Prostate gland (tissue), 2 donors: ENCODE measurements around the gene FXR2. TPM values are rescaled to one million over a fixed set of nuclear protein-coding genes. Genes with fewer than 3 reads are reported as not detected.

ENCODE experiments used
- DNase-seq: peaks from one replicate; pipeline ENCODE4 v3.0.0-alpha.2; 2019; ENCODE audit warnings: low spot score
- H3K27ac ChIP-seq, 2 donors: fragments of 200-600 bp; sonication (generic); 2 replicates each; pipeline ENCODE4 v1.5.1; 2017 to 2019
- H3K27me3 ChIP-seq: fragments of 200-600 bp; sonication (generic); replicated peaks from 2 replicates; pipeline ENCODE4 v1.5.1; 2019; ENCODE audit not compliant: insufficient read depth
- H3K36me3 ChIP-seq, 2 donors: fragments of 200-600 bp; sonication (generic); 1 replicate in 1 of 2; 2 replicates in 1 of 2; pipeline versions ENCODE4 v1.5.1 to v1.8.1; 2017 to 2019
- H3K4me1 ChIP-seq: fragments of 200-600 bp; sonication (generic); replicated peaks from 2 replicates; pipeline ENCODE4 v1.5.1; 2019
- H3K4me3 ChIP-seq, 2 donors: fragments of 200-600 bp; sonication (generic); 2 replicates each; pipeline ENCODE4 v1.5.1; 2017 to 2019
- H3K9me3 ChIP-seq: fragments of 200-600 bp; sonication (generic); 2 replicates; pipeline ENCODE4 v1.5.1; 2017
- POLR2A ChIP-seq: fragments of 450-650 bp; IDR thresholded peaks from one replicate; pipeline ENCODE4 v1.6.1; 2016; ENCODE audit warnings: antibody characterized with exemption, mild to moderate bottlenecking
- POLR2AphosphoS5 ChIP-seq: sonication (generic); formaldehyde crosslinking; IDR thresholded peaks from one replicate; pipeline ENCODE4 v1.6.1; 2017; ENCODE audit warnings: antibody characterized with exemption
- WGBS: methylation state at CpG from one replicate; pipeline ENCODE4 v1.1.5; 2018; 5-methylcytosine and 5-hydroxymethylcytosine counted together
- intact Hi-C: fragments of 100-400 bp; cut with DNase I; formaldehyde crosslinking; loops from one replicate; pipeline ENCODE4 v1.14.2; 2022
- total RNA-seq, 2 donors: library from RNA; depleted of rRNA; stranded (reverse); fragments of >200 nt; gene quantifications; one replicate each; pipeline ENCODE4 v1.1.0, GENCODE V29; 2016
- TF ChIP-seq, protein P1 (sequence below), 4 experiments: fragments of 200-600 bp in 2 of 4; fragments of 450-650 bp in 2 of 4; sonication (generic) in 2 of 4; IDR thresholded peaks; 1 replicate in 3 of 4; 2 replicates in 1 of 4; pipeline ENCODE4 v1.5.1; 2016 to 2019; ENCODE audit warnings: antibody characterized with exemption in 4 of 4, mild to moderate bottlenecking in 2 of 4, moderate library complexity in 2 of 4

Gene FXR2
- total RNA-seq, 2 donors from 2014 or later = 27.1 to 51.4 TPM

DNA sequence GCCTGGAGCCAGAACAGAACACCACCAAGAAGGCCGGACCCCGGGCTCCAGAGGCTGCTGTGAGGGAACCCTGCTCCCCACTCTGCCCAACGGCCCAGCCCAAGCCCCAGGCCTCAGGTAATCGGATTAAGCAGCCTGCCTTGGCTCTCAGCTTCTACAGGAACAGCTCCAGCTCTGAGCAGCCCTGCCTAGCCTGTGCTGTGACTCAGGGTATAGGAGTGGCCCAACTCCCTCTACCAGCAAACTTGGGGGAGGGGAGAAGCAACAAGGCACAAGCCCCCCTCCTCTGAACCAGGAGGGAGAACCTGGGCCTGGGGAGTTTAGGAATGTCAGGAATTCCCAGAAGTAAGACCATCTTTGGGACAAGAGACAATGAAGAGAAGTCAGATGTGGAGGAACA lies 24.0 kb downstream of the FXR2 start:
- intact Hi-C loops = no loop called here
- Histone ChIP-seq H3K36me3 (peaks cover 12 to 24% of the 10 kb centered on the region in 2 donors), H3K4me3 (no peak overlapping the region), H3K9me3 (no peaks in the 10 kb centered on the region), H3K4me1 (peaks cover 7% of the 10 kb centered on the region), H3K27me3 (no peaks in the 10 kb centered on the region), H3K27ac (no peak overlapping the region)
- 68% methylated on average over 4 of the region's 4 CpGs for WGBS
- no peak for TF ChIP-seq POLR2AphosphoS5
- TF ChIP-seq POLR2A = no peak
- TF ChIP-seq, protein P1, sequence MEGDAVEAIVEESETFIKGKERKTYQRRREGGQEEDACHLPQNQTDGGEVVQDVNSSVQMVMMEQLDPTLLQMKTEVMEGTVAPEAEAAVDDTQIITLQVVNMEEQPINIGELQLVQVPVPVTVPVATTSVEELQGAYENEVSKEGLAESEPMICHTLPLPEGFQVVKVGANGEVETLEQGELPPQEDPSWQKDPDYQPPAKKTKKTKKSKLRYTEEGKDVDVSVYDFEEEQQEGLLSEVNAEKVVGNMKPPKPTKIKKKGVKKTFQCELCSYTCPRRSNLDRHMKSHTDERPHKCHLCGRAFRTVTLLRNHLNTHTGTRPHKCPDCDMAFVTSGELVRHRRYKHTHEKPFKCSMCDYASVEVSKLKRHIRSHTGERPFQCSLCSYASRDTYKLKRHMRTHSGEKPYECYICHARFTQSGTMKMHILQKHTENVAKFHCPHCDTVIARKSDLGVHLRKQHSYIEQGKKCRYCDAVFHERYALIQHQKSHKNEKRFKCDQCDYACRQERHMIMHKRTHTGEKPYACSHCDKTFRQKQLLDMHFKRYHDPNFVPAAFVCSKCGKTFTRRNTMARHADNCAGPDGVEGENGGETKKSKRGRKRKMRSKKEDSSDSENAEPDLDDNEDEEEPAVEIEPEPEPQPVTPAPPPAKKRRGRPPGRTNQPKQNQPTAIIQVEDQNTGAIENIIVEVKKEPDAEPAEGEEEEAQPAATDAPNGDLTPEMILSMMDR (IDR thresholded peaks at IDR 0.05) = no peak
- no peak for DNase-seq

DNA sequence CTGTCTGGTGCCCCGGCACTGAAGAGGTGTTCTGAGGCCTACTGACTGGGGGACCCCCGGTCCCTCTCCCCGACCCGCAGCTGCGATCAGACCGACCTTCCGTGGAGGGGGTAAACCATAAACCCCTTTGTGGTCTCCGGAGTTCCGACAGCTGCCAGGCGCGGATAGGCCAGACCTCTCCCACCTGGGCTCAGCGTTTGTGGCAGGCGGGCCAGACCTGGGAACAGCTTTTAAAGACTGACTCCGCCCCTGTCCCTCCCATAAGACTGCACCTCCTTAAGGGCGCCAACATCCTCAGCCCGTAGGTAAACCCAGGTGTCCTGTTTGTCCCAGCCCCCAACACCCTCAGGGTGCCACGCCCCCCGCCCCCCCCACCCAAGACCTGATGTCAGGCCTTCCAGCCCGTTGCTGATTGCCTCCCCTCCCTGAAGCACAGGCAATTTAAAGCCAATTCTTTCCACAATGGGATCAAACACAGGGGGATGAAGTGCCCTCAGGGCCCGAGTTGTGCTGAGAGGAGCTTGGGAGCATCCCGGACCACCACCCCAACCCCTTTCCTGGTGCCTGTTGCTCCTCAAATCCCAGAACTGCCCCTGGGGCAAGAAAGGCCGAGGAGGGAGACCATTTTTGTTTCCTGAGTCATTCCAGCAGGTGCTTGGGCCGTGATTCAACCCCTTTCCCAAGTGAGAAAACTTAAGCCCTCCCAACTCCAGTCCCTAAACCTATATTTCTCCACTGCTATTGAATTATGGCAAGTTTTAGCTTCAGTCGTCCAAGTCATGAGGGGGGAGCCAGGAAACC lies 24.6 kb downstream of the FXR2 start, which contains the start of gene SOX15:
SOX15 (minus strand) TSS at position 204 of the 801 bp plus-strand sequence. CDS start 418 bp downstream, outside the sequence.
- TF ChIP-seq POLR2AphosphoS5 = peak; percentile 16
- TF ChIP-seq, protein P1 (IDR thresholded peaks at IDR 0.05) = no peak
- peak; percentile 36 for TF ChIP-seq POLR2A
- H3K27me3 ChIP-seq = no peaks in the 10 kb centered on the region
- peak; percentile 70 for DNase-seq
- 39% methylated on average over 24 of the region's 24 CpGs for WGBS
- intact Hi-C loops = no loop called here
- peaks cover 6 to 19% of the 10 kb centered on the region in 2 donors for H3K36me3 ChIP-seq
- peaks cover 7% of the 10 kb centered on the region for H3K4me1 ChIP-seq
- peak within 1 kb of the TSS; percentile 44 for H3K4me3 ChIP-seq
- peak within 1 kb of the TSS; percentile 76 to 84 for H3K27ac ChIP-seq
- H3K9me3 ChIP-seq = no peaks in the 10 kb centered on the region

DNA sequence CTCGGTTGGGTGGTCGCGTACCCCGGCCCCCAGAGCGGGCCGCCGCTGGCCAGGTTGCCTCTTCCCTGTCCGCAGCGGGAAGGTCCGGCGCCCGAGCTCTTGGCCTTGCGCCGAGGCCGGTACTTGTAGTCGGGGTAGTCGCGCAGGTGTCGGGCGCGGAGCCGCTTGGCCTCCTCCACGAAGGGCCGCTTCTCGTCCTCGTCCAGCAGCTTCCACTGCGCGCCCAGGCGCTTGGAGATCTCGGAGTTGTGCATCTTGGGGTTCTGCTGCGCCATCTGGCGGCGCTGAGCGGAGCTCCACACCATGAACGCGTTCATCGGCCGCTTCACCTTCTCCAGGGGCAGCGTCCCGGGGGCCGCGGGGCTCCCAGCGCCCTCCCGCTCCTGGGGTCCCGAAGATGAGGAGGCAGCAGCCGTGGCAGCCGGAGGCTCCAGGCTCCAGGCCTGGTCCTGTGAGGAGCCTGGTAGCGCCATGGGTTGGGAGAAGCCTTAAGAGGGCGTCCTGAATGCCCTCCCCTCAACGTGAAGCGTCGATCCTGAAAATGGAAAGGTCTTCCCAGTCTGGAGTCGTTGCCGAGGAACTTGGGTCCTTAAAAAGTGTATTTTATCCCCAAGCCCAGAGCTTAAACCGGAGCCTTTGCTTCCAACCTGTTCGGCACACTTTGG lies 25.4 kb downstream of the FXR2 start:
- peak overlapping the region; percentile 44 for H3K4me3 ChIP-seq
- H3K27ac ChIP-seq = peak overlapping the region; percentile 76 to 84
- H3K4me1 ChIP-seq = peaks cover 7% of the 10 kb centered on the region
- no peaks in the 10 kb centered on the region for H3K9me3 ChIP-seq
- peak; percentile 44 for TF ChIP-seq POLR2A
- TF ChIP-seq, protein P1 (IDR thresholded peaks at IDR 0.05) = peak; percentile 74 to 96 (median 91)
- peak; percentile 75 for TF ChIP-seq POLR2AphosphoS5
- intact Hi-C loops = no loop called here
- no peaks in the 10 kb centered on the region for H3K27me3 ChIP-seq
- 17% methylated on average over 39 of the region's 56 CpGs for WGBS
- DNase-seq = peak; percentile 86
- peaks cover 2 to 19% of the 10 kb centered on the region in 2 donors for H3K36me3 ChIP-seq

DNA sequence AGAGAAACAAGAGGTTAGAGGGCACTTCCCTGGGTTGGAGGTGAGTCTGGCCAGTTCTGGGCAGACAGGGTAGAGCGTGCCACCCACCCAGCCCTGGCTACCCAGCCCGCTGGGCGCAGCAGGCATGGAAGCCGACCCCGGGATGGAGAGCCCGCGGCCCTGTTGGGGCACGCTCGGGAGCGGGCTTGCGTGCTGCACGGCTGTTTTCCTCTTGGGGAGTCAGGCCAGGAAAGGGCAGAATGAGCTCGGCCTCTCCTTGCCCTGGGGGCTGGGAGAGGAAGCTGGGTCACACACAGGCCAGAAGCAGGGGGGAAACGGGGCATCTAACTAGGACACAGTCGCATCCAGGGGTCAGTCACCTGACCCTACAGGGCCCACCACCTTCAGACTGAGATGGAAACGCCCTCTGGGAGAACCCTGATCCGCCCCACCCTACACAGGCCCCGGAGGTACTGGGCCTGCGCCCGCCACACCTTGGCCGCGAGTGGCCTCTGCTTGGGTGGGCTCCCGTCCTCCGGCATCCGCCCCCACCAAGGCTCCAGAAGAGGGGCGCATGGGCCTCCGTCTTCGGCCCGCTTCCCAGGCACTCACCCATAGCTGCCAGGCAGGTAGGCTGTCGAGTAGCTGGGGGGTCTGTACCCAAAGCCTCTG lies 26.0 kb downstream of the FXR2 start:
- TF ChIP-seq POLR2AphosphoS5 (no peak), POLR2A (no peak)
- TF ChIP-seq, protein P1 (IDR thresholded peaks at IDR 0.05) = no peak
- intact Hi-C loops = no loop called here
- peaks cover 7% of the 10 kb centered on the region for H3K4me1 ChIP-seq

More for the DNA sequence above, 26.0 kb downstream of the FXR2 start:
- Histone ChIP-seq H3K9me3 (no peaks in the 10 kb centered on the region), H3K27ac (peak overlapping the region; percentile 76 to 84), H3K4me3 (peak overlapping the region; percentile 44), H3K27me3 (no peaks in the 10 kb centered on the region), H3K36me3 (peaks cover 0 to 14% of the 10 kb centered on the region in 2 donors)
- no peak for DNase-seq
- 25% methylated on average over 25 of the region's 30 CpGs for WGBS
